Activated CD4-positive, CD25-positive, alpha-beta regulatory T cell treated with anti-CD3 and anti-CD28 coated beads, Interleukin-2, amount 50 U/mL, for 72 hours (primary cell): ENCODE measurements around the gene TP53RK.

Experiments
- DNase-seq: peaks from one replicate; pipeline ENCODE4 v3.0.0; 2021

TP53RK gene

GRCh38 chr20:46705378-46705729, 16.1 kb upstream of the TP53RK start:
- no peak for DNase-seq

GRCh38 chr20:46704714-46705377, 15.6 kb upstream of the TP53RK start:
- DNase-seq, result no peak

- no peak for DNase-seq
Observed at GRCh38 chr20:46703435-46703834, 14.2 kb upstream of the TP53RK start.

- DNase-seq, result no peak
Observed at GRCh38 chr20:46702447-46703203, 13.4 kb upstream of the TP53RK start.

GRCh38 chr20:46701986-46702385, 12.7 kb upstream of the TP53RK start:
- DNase-seq, result no peak

GRCh38 chr20:46701556-46701955, 12.3 kb upstream of the TP53RK start:
- no peak for DNase-seq

- DNase-seq, result no peak
Observed at GRCh38 chr20:46701057-46701456, 11.8 kb upstream of the TP53RK start.

GRCh38 chr20:46700481-46700880, 11.2 kb upstream of the TP53RK start:
- DNase-seq, result no peak

GRCh38 chr20:46699651-46700359, 10.6 kb upstream of the TP53RK start:
- no peak for DNase-seq

GRCh38 chr20:46698788-46699187, 9.5 kb upstream of the TP53RK start:
- DNase-seq, result no peak

GRCh38 chr20:46696791-46697279, 7.6 kb upstream of the TP53RK start:
- DNase-seq, result no peak

GRCh38 chr20:46695892-46696291, 6.6 kb upstream of the TP53RK start:
- no peak for DNase-seq

- DNase-seq, result no peak
Observed at GRCh38 chr20:46694484-46694883, 5.2 kb upstream of the TP53RK start.

- no peak for DNase-seq
Observed at GRCh38 chr20:46691196-46691595, 2.0 kb upstream of the TP53RK start.

GRCh38 chr20:46690219-46691106, 1.2 kb upstream of the TP53RK start:
- no peak for DNase-seq

GRCh38 chr20:46689754-46690085, 476 bp upstream of the TP53RK start:
- DNase-seq, result no peak

- DNase-seq, result no peak
Observed at GRCh38 chr20:46688151-46689081, 828 bp downstream of the TP53RK start.

GRCh38 chr20:46683939-46684750, 5.1 kb downstream of the TP53RK start:
- DNase-seq, result no peak

GRCh38 chr20:46683668-46683938, 5.6 kb downstream of the TP53RK start:
- DNase-seq, result no peak

GRCh38 chr20:46683011-46683667, 6.1 kb downstream of the TP53RK start:
- no peak for DNase-seq
